IPS-20b (cell line): ENCODE measurements around the gene FGD4.

Experiments used
- H3K27ac ChIP-seq: one replicate; pipeline ENCODE4 v1.5.1; 2013; ENCODE audit warnings: low read length
- H3K27me3 ChIP-seq: 2 replicates; pipeline ENCODE4 v1.6.1; 2013; ENCODE audit warnings: mild to moderate bottlenecking, low read length, inconsistent platforms; ENCODE audit not compliant: insufficient read depth
- H3K36me3 ChIP-seq: 2 replicates; pipeline ENCODE4 v1.6.1; 2013; ENCODE audit warnings: low read depth, mild to moderate bottlenecking, inconsistent platforms, low read length, moderate library complexity; ENCODE audit not compliant: insufficient read depth
- H3K4me1 ChIP-seq: 2 replicates; pipeline ENCODE4 v1.6.1; 2013; ENCODE audit warnings: mild to moderate bottlenecking, control low read depth, inconsistent platforms, low read length, moderate library complexity; ENCODE audit not compliant: insufficient read depth
- H3K4me3 ChIP-seq: 2 replicates; pipeline ENCODE4 v1.5.1; 2013; ENCODE audit warnings: mild to moderate bottlenecking, low read length, inconsistent platforms
- H3K9ac ChIP-seq: 2 replicates; pipeline ENCODE4 v1.6.1; 2013; ENCODE audit warnings: low read depth, mild to moderate bottlenecking, inconsistent platforms, low read length, moderate library complexity
- H3K9me3 ChIP-seq: 2 replicates; pipeline ENCODE4 v1.6.1; 2013; ENCODE audit warnings: mild to moderate bottlenecking, low read depth, low read length, inconsistent platforms; ENCODE audit not compliant: insufficient read depth

FGD4 gene

DNA sequence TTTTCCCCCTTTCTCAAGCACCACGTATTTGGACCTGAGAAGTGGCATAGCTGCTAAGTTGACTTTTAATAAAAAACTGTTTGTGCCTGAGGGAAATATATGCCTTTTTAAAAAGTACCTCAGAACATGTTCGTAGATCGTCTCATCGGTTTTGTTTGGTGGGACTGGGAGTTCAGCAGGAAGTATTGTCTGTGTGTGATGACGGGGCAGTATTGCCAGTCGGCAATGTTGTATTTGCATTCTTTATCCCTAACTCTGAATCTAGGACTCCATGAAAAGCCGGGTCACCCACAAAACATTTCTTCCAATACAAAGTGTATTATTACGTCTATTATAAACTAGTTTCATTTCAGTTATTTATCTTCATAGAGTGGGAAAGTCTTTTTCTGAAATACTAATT is 19.7 kb upstream of the FGD4 start:
- Histone ChIP-seq H3K36me3 (no peaks in the 10 kb centered on the region), H3K4me1 (peaks cover 3% of the 10 kb centered on the region; the same call in 1 of the 2 replicates), H3K9ac (no peak overlapping the region), H3K9me3 (no peaks in the 10 kb centered on the region), H3K4me3 (no peak overlapping the region), H3K27ac (no peak overlapping the region), H3K27me3 (no peaks in the 10 kb centered on the region)

GRCh38 chr12:32382226-32382625 is 17.1 kb upstream of the FGD4 start:
- no peak overlapping the region for H3K4me3 ChIP-seq
- no peaks in the 10 kb centered on the region for H3K36me3 ChIP-seq
- no peaks in the 10 kb centered on the region for H3K9me3 ChIP-seq
- no peaks in the 10 kb centered on the region for H3K27me3 ChIP-seq
- no peak overlapping the region for H3K27ac ChIP-seq
- no peaks in the 10 kb centered on the region; the same call in 1 of the 2 replicates for H3K4me1 ChIP-seq
- H3K9ac ChIP-seq = no peak overlapping the region

GRCh38 chr12:32390572-32391219 is 8.7 kb upstream of the FGD4 start:
- Histone ChIP-seq H3K27ac (no peak overlapping the region), H3K4me1 (peaks cover 8% of the 10 kb centered on the region; the same call in 1 of the 2 replicates), H3K9me3 (no peaks in the 10 kb centered on the region; the same call in 1 of the 2 replicates), H3K36me3 (no peaks in the 10 kb centered on the region), H3K9ac (no peak overlapping the region), H3K4me3 (no peak overlapping the region), H3K27me3 (no peaks in the 10 kb centered on the region)

DNA sequence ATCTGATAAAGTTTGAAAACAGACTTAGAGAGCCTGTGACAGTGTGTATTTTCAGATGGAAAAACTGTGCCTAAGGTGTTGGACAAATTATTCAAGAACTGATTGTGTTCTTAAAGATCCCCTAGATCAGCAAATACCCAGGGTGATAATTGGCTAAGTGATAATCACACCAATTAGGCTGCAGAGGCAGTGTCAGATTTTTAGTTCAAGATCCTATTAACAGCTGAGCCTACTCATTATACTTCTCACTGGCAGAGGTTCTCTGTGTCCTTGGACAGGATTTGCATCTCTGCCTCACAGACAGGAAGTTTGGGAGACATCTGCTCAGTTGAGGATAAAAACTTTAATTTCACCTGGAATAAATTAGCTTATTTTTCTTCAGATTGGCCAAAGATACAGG is 4.3 kb upstream of the FGD4 start:
- peaks cover 15% of the 10 kb centered on the region; the same call in 1 of the 2 replicates for H3K4me1 ChIP-seq
- H3K27me3 ChIP-seq = peaks cover under 1% of the 10 kb centered on the region; the same call in 1 of the 2 replicates
- H3K4me3 ChIP-seq = no peak overlapping the region
- no peaks in the 10 kb centered on the region for H3K36me3 ChIP-seq
- no peaks in the 10 kb centered on the region; the same call in 1 of the 2 replicates for H3K9me3 ChIP-seq
- no peak overlapping the region for H3K27ac ChIP-seq
- H3K9ac ChIP-seq = no peak overlapping the region; the same call in 1 of the 2 replicates

DNA sequence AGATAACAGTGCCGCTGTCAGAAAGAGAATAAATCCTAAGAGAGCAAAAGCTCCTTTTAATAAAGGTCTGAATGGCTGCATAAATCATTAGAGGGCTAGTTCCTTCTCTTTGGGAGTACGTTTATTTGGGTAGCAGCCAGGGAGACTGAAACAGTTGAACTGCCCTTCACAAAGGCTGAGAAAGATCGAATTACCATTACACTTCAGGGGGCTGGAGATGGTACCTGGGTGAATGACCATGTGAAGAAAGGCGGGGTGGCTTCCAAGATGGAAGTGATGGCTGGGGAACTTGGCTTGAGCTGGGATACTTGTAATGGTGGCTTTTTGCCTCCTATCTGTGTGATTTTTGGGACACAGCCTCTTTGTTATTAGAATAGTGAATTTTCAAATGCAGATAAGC is 1.7 kb upstream of the FGD4 start:
- Histone ChIP-seq H3K27ac (no peak overlapping the region), H3K9ac (no peak overlapping the region), H3K36me3 (peaks cover 6% of the 10 kb centered on the region; the same call in 1 of the 2 replicates), H3K4me3 (no peak overlapping the region), H3K9me3 (no peaks in the 10 kb centered on the region), H3K4me1 (peaks cover 20% of the 10 kb centered on the region; the same call in 1 of the 2 replicates), H3K27me3 (peaks cover 11% of the 10 kb centered on the region; the same call in 1 of the 2 replicates)

- peaks cover 11% of the 10 kb centered on the region; the same call in 1 of the 2 replicates for H3K27me3 ChIP-seq
- no peak overlapping the region for H3K27ac ChIP-seq
- no peaks in the 10 kb centered on the region for H3K9me3 ChIP-seq
- peak overlapping the region; percentile 88; the same call in 1 of the 2 replicates for H3K9ac ChIP-seq
- peaks cover 11% of the 10 kb centered on the region for H3K36me3 ChIP-seq
- peak overlapping the region; percentile 81 for H3K4me3 ChIP-seq
- peaks cover 23% of the 10 kb centered on the region; the same call in 1 of the 2 replicates for H3K4me1 ChIP-seq
Observed at GRCh38 chr12:32398181-32398580, 1.2 kb upstream of the FGD4 start.

DNA sequence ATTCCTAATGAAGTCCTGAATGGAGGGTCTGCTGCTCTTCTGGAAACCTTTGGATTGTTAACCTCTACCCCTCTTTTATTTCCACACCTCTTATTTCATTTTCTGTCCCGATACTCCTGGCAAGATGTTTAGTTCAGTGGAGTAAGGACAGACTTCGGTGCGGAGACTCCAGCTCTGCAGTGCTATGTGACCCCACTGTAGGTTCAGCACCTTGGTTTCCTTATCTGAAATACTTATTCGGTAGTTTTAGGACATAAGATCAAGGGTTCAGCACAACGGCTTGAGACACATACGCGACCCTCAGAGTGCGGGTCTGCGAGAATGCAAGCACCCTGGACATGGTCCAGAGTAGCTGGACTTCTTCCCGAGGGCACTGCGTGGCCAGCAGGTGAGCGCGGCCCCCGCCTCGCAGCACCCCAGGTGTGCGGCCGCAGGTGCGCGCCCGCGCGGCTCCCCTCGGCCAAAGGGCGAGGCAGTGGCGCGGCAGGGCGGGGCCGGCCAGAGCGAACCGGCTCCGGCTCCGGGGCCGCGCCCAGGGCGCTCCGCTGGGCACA is 465 bp upstream of the FGD4 start:
- Histone ChIP-seq H3K27ac (peak overlapping the region; percentile 80), H3K9ac (peak overlapping the region; percentile 88), H3K27me3 (peaks cover 11% of the 10 kb centered on the region; the same call in 1 of the 2 replicates), H3K36me3 (peaks cover 14% of the 10 kb centered on the region), H3K9me3 (no peaks in the 10 kb centered on the region), H3K4me1 (peaks cover 23% of the 10 kb centered on the region; the same call in 1 of the 2 replicates), H3K4me3 (peak overlapping the region; percentile 81)

DNA sequence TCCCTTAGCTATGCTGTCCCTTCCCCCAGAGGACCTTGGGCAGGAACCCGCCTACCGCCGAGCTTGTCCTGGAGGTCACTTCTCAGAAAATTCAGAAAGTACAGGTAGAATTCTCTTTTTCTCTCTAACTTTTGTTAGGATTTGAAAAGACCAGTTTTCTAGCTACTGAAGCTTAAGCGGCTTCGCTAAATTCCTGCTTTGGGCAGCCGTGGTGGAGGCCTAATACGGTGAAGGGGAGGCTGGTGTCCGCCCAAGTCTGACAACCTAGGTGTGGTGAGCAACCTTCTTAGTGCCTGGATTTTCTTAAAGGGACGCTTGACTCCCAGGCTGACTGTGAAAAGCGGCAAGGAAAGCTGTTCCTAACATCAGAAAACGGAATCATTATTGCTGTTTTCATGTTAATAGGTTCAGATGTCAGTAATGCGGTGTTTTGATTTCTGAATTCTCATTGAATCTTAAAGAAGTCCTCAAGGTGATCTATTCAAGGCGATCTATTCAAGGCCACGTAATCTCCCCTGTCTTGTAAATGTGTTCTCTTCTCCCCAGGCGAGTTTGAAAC is 835 bp downstream of the FGD4 start:
- peak overlapping the region; percentile 88 for H3K9ac ChIP-seq
- peaks cover 19% of the 10 kb centered on the region for H3K36me3 ChIP-seq
- H3K4me1 ChIP-seq = peaks cover 19% of the 10 kb centered on the region; the same call in 1 of the 2 replicates
- H3K27ac ChIP-seq = peak overlapping the region; percentile 3
- no peaks in the 10 kb centered on the region for H3K9me3 ChIP-seq
- peaks cover 11% of the 10 kb centered on the region; the same call in 1 of the 2 replicates for H3K27me3 ChIP-seq
- peak overlapping the region; percentile 81 for H3K4me3 ChIP-seq

- Histone ChIP-seq H3K27ac (peak overlapping the region; percentile 46), H3K27me3 (peaks cover 11% of the 10 kb centered on the region; the same call in 1 of the 2 replicates), H3K4me3 (peak overlapping the region; percentile 81), H3K9ac (peak overlapping the region; percentile 88), H3K4me1 (peaks cover 16% of the 10 kb centered on the region; the same call in 1 of the 2 replicates), H3K9me3 (no peaks in the 10 kb centered on the region), H3K36me3 (peaks cover 19% of the 10 kb centered on the region)
Observed at GRCh38 chr12:32400866-32401265, 1.5 kb downstream of the FGD4 start.

- H3K4me3 ChIP-seq = peak overlapping the region; percentile 4; the same call in 1 of the 2 replicates
- peaks cover 11% of the 10 kb centered on the region; the same call in 1 of the 2 replicates for H3K27me3 ChIP-seq
- no peak overlapping the region for H3K27ac ChIP-seq
- H3K4me1 ChIP-seq = peaks cover 16% of the 10 kb centered on the region; the same call in 1 of the 2 replicates
- H3K9me3 ChIP-seq = no peaks in the 10 kb centered on the region
- H3K9ac ChIP-seq = no peak overlapping the region
- peaks cover 19% of the 10 kb centered on the region for H3K36me3 ChIP-seq
Observed at GRCh38 chr12:32402170-32402569, 2.8 kb downstream of the FGD4 start.

DNA sequence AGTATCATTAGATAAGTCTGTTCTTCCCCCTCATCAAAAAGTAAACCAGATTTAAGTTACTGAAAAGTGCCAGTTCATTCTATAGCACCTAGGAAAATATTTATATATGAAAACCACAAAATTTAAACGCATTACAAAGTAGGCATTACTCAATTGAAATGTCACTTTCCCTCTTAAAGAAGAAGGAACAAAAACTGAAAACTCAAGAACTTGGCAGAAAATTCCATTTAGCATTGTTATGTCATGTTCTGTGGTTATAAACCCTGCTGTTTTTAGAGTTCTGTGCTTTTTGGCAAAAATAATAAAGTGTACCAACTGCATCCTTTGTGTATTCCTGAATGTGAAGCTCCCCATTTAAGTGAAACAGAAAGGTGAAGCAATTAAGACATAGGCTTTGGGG is 3.6 kb downstream of the FGD4 start:
- no peak overlapping the region for H3K27ac ChIP-seq
- peaks cover 9% of the 10 kb centered on the region; the same call in 1 of the 2 replicates for H3K4me1 ChIP-seq
- H3K4me3 ChIP-seq = peak overlapping the region; percentile 4; the same call in 1 of the 2 replicates
- no peaks in the 10 kb centered on the region for H3K9me3 ChIP-seq
- peaks cover 23% of the 10 kb centered on the region for H3K36me3 ChIP-seq
- peaks cover 11% of the 10 kb centered on the region; the same call in 1 of the 2 replicates for H3K27me3 ChIP-seq
- no peak overlapping the region for H3K9ac ChIP-seq
